HepG2 (cell line): ENCODE measurements around the gene SQSTM1. TPM values are rescaled to one million over a fixed set of nuclear protein-coding genes. Genes with fewer than 3 reads are reported as not detected.

ENCODE experiments used
- FOXA3 ChIP-seq: IDR thresholded peaks from 2 replicates; pipeline ENCODE4 v1.6.1; 2016; ENCODE audit warnings: missing genetic modification reagents, missing compliant biosample characterization
- GATA4 ChIP-seq: sonication (generic); IDR thresholded peaks from 2 replicates; pipeline ENCODE4 v1.6.1; 2016; ENCODE audit warnings: antibody characterized with exemption, low read depth, borderline replicate concordance
- HDAC6 ChIP-seq: fragments of 200-600 bp; sonication (generic); IDR thresholded peaks from 2 replicates; pipeline ENCODE4 v1.7.0; 2017; ENCODE audit warnings: mild to moderate bottlenecking, antibody characterized with exemption, low read length, low read depth
- HNF4A ChIP-seq: sonication (generic); formaldehyde crosslinking; IDR thresholded peaks from 2 replicates; pipeline ENCODE4 v1.4.0; 2020; ENCODE audit warnings: missing genetic modification reagents
- HOXA7 ChIP-seq: sonication (generic); formaldehyde crosslinking; IDR thresholded peaks from 2 replicates; pipeline ENCODE4 v1.8.1; 2022; ENCODE audit warnings: mild to moderate bottlenecking, missing genetic modification reagents, moderate library complexity
- ISX ChIP-seq: sonication (generic); formaldehyde crosslinking; conservative IDR thresholded peaks from 2 replicates; pipeline ENCODE4 v1.5.0; 2020; ENCODE audit warnings: missing genetic modification reagents
- KAT2B ChIP-seq: fragments of 150-350 bp; IDR thresholded peaks from 2 replicates; pipeline ENCODE4 v1.6.1; 2014; ENCODE audit warnings: low read depth, low read length, borderline replicate concordance
- KLF12 ChIP-seq: sonication (generic); formaldehyde crosslinking; IDR thresholded peaks from 2 replicates; pipeline ENCODE4 v1.4.0; 2020; ENCODE audit warnings: missing genetic modification reagents, borderline replicate concordance
- MBNL3 ChIP-seq: fragments of 250-450 bp; sonication (Bioruptor Pico); conservative IDR thresholded peaks from 2 replicates; pipeline ENCODE4 v1.8.0; 2022; ENCODE audit warnings: mild to moderate bottlenecking, inconsistent platforms
- MED1 ChIP-seq: sonication (generic); formaldehyde crosslinking; IDR thresholded peaks from 2 replicates; pipeline ENCODE4 v1.4.0; 2020; ENCODE audit warnings: missing genetic modification reagents
- MEF2D ChIP-seq: sonication (generic); formaldehyde crosslinking; IDR thresholded peaks from 2 replicates; pipeline ENCODE4 v1.5.1; 2020; ENCODE audit warnings: mild to moderate bottlenecking, missing genetic modification reagents
- MYC ChIP-seq: sonication (generic); formaldehyde crosslinking; IDR thresholded peaks from 2 replicates; pipeline ENCODE4 v1.9.0; 2021; ENCODE audit warnings: missing genetic modification reagents, borderline replicate concordance
- RCOR2 ChIP-seq: IDR thresholded peaks from 2 replicates; pipeline ENCODE4 v1.6.1; 2016; ENCODE audit warnings: missing biosample characterization, missing genetic modification reagents
- SMAD3 ChIP-seq: sonication (generic); formaldehyde crosslinking; IDR thresholded peaks from 2 replicates; pipeline ENCODE4 v1.4.0; 2020; ENCODE audit warnings: missing genetic modification reagents
- SNAI1 ChIP-seq: sonication (generic); formaldehyde crosslinking; IDR thresholded peaks from 2 replicates; pipeline ENCODE4 v1.5.0; 2020; ENCODE audit warnings: mild to moderate bottlenecking, missing genetic modification reagents, borderline replicate concordance
- SRSF1 ChIP-seq: fragments of 200-400 bp; formaldehyde crosslinking; optimal IDR thresholded peaks from 2 replicates; pipeline ENCODE3; 2017; ENCODE audit warnings: mild to moderate bottlenecking, low read depth, low read length, moderate library complexity
- TFDP1 ChIP-seq: IDR thresholded peaks from 2 replicates; pipeline ENCODE4 v1.6.1; 2016; ENCODE audit warnings: missing compliant biosample characterization, missing genetic modification reagents, borderline replicate concordance
- ZBTB26 ChIP-seq: IDR thresholded peaks from 2 replicates; pipeline ENCODE4 v1.6.1; 2016; ENCODE audit warnings: missing compliant biosample characterization, missing genetic modification reagents, borderline replicate concordance
- ZFP37 ChIP-seq: sonication (generic); formaldehyde crosslinking; IDR thresholded peaks from 2 replicates; pipeline ENCODE4 v1.4.0; 2020; ENCODE audit warnings: missing genetic modification reagents, borderline replicate concordance
- ZMAT3 ChIP-seq: sonication (generic); formaldehyde crosslinking; conservative IDR thresholded peaks from 2 replicates; pipeline ENCODE4 v1.7.0; 2021; ENCODE audit warnings: missing genetic modification reagents
- ZMYM2 ChIP-seq: sonication (generic); formaldehyde crosslinking; IDR thresholded peaks from 2 replicates; pipeline ENCODE4 v1.8.0; 2022; ENCODE audit warnings: mild to moderate bottlenecking, missing genetic modification reagents
- ZNF10 ChIP-seq: sonication (generic); formaldehyde crosslinking; IDR thresholded peaks from 2 replicates; pipeline ENCODE4 v1.4.0; 2020; ENCODE audit warnings: mild to moderate bottlenecking, low read depth, missing genetic modification reagents, borderline replicate concordance
- ZNF317 ChIP-seq: sonication (generic); formaldehyde crosslinking; IDR thresholded peaks from 2 replicates; pipeline ENCODE4 v1.5.0; 2020; ENCODE audit warnings: mild to moderate bottlenecking, missing genetic modification reagents
- ZNF362 ChIP-seq: sonication (generic); formaldehyde crosslinking; IDR thresholded peaks from 2 replicates; pipeline ENCODE4 v1.4.0; 2020; ENCODE audit warnings: missing genetic modification reagents, mild to moderate bottlenecking, borderline replicate concordance
- ZNF639 ChIP-seq: conservative IDR thresholded peaks from 2 replicates; pipeline ENCODE4 v1.6.1; 2018; ENCODE audit warnings: missing genetic modification reagents
- ZNF777 ChIP-seq: sonication (generic); formaldehyde crosslinking; IDR thresholded peaks from 2 replicates; pipeline ENCODE4 v1.4.0; 2020; ENCODE audit warnings: missing genetic modification reagents
- polyA plus RNA-seq, 8 experiments: library from polyadenylated mRNA; depleted of rRNA in 3 of 8; stranded (reverse) in 7 of 8; unstranded in 1 of 8; fragments of >200 nt; fragmentation: Illumina TruSeq in 4 of 8; extraction: Trizol in 4 of 8; gene quantifications; 2 replicates each; pipeline versions ENCODE4 v1.2.1 to v1.2.3, GENCODE V29; 2011 to 2016; ENCODE audit warnings: low read depth in 4 of 8, missing spikeins in 1 of 8, mixed read lengths in 1 of 8; ENCODE audit not compliant: insufficient read depth in 1 of 8
- total RNA-seq, 5 experiments: library from RNA; depleted of rRNA; stranded (reverse); fragments of >200 nt; fragmentation: Illumina TruSeq; extraction: Trizol; gene quantifications; 2 replicates each; pipeline ENCODE4 v1.2.3, GENCODE V29; 2016; ENCODE audit warnings: low read depth in 1 of 5

SQSTM1 gene
- total and polyA plus RNA-seq, 2 of the 13 experiments (the other 11 are each of a cell fraction or from before 2014, with no cell fraction given), result 90.9 to 160 TPM

GRCh38 chr5:179819296-179820126, 1.2 kb upstream of the SQSTM1 start (continued):
- TF ChIP-seq ZNF639 (0 out of 2 replicates have a peak, but pooled peaks have one; percentile 6), HDAC6 (no peak), MBNL3 (CRISPR knock-in tag) (no peak), ZNF317 (CRISPR knock-in tag) (peak; percentile 65; the same call in 1 of the 2 replicates), ZBTB26 (CRISPR knock-in tag) (no peak), KAT2B (no peak), MEF2D (CRISPR knock-in tag) (no peak), MYC (CRISPR knock-in tag) (peak; percentile 91), ZNF777 (CRISPR knock-in tag) (peak; percentile 45; the same call in 1 of the 2 replicates), ISX (CRISPR knock-in tag) (no peak), ZNF362 (CRISPR knock-in tag) (no peak), SMAD3 (CRISPR knock-in tag) (0 out of 2 replicates have a peak, but pooled peaks have one; percentile 3), ZMAT3 (CRISPR knock-in tag) (peak; percentile 70; the same call in 1 of the 2 replicates), SNAI1 (CRISPR knock-in tag) (no peak; the same call in 1 of the 2 replicates), SRSF1 (no peak), HOXA7 (CRISPR knock-in tag) (no peak), RCOR2 (CRISPR knock-in tag) (no peak), TFDP1 (peak; percentile 79), KLF12 (CRISPR knock-in tag) (0 out of 2 replicates have a peak, but pooled peaks have one; percentile 15), FOXA3 (CRISPR knock-in tag) (no peak), HNF4A (0 out of 2 replicates have a peak, but pooled peaks have one; percentile 14), ZFP37 (CRISPR knock-in tag) (no peak), GATA4 (no peak), MED1 (CRISPR knock-in tag) (no peak), ZNF10 (CRISPR knock-in tag) (no peak), ZMYM2 (CRISPR knock-in tag) (0 out of 2 replicates have a peak, but pooled peaks have one; percentile 28)
